NCI-H2196 (cell line): ENCODE results near the gene MRPL23.

Source experiments
- DNase-seq: peaks from one replicate; lab custom pipeline; 2025; ENCODE audit not compliant: unreplicated experiment; lab: John Stamatoyannopoulos, UW

The MRPL23 gene

GRCh38 chr11:1946812-1947484 lies at the start of gene MRPL23:
MRPL23 (plus strand) TSS chr11:1947332; CDS start chr11:1947363, 31 bp downstream.
- DNase-seq, result no peak

GRCh38 chr11:1899090-1899489 lies 48.0 kb upstream of the MRPL23 start:
- DNase-seq, result no peak

GRCh38 chr11:1899686-1900085 lies 47.4 kb upstream of the MRPL23 start:
- DNase-seq, result no peak

- DNase-seq, result no peak
Measured at GRCh38 chr11:1906181-1906580, 41.0 kb upstream of the MRPL23 start.

GRCh38 chr11:1906611-1907423 lies 40.3 kb upstream of the MRPL23 start:
- DNase-seq, result no peak

- DNase-seq, result no peak
Measured at GRCh38 chr11:1908618-1909017, 38.5 kb upstream of the MRPL23 start.

- DNase-seq, result no peak
Measured at GRCh38 chr11:1909524-1909923, 37.6 kb upstream of the MRPL23 start.

- no peak for DNase-seq
Measured at GRCh38 chr11:1912289-1912878, 34.7 kb upstream of the MRPL23 start.

- DNase-seq, result no peak
Measured at GRCh38 chr11:1913271-1914060, 33.7 kb upstream of the MRPL23 start.

- no peak for DNase-seq
Measured at GRCh38 chr11:1915795-1916131, 31.4 kb upstream of the MRPL23 start.

GRCh38 chr11:1916132-1916985 lies 30.8 kb upstream of the MRPL23 start:
- DNase-seq, result no peak

- DNase-seq, result no peak
Measured at GRCh38 chr11:1916986-1917522, 30.1 kb upstream of the MRPL23 start.

GRCh38 chr11:1917523-1918435 lies 29.4 kb upstream of the MRPL23 start:
- no peak for DNase-seq

- no peak for DNase-seq
Measured at GRCh38 chr11:1918436-1919315, 28.5 kb upstream of the MRPL23 start.

- no peak for DNase-seq
Measured at GRCh38 chr11:1919391-1920127, 27.6 kb upstream of the MRPL23 start, which contains the start of gene TNNT3. TNNT3 (plus strand) TSS chr11:1919703; CDS start chr11:1922875, 3,172 bp downstream.

- DNase-seq, result no peak
Measured at GRCh38 chr11:1920128-1920908, 26.8 kb upstream of the MRPL23 start.
